KG1 (cell line): ENCODE results near the gene GSC2.
"Not testable (repeated sequence)": the region's sequence is repeated elsewhere in the genome, so short reads cannot be mapped to it uniquely, and the experiment has no call there.

Experiments
- DNase-seq: peaks from one replicate; lab custom pipeline; 2025; lab: John Stamatoyannopoulos, UW

Gene GSC2

GRCh38 chr22:19178065-19178656 is 28.1 kb upstream of the GSC2 start:
- DNase-seq, result no peak

GRCh38 chr22:19177164-19178064 is 27.3 kb upstream of the GSC2 start:
- DNase-seq, result no peak

- no peak for DNase-seq
These were observed 26.6 kb upstream of the GSC2 start for GRCh38 chr22:19176732-19177131.

GRCh38 chr22:19176175-19176643 is 26.1 kb upstream of the GSC2 start:
- DNase-seq, result no peak

- DNase-seq, result no peak
These were observed 25.6 kb upstream of the GSC2 start for GRCh38 chr22:19175602-19176174.

GRCh38 chr22:19175026-19175601 is 25.0 kb upstream of the GSC2 start:
- DNase-seq, result no peak

- DNase-seq, result no peak
These were observed 24.3 kb upstream of the GSC2 start for GRCh38 chr22:19174106-19175025.

- DNase-seq, result no peak
These were observed 23.2 kb upstream of the GSC2 start for GRCh38 chr22:19173047-19174035.

- no peak for DNase-seq
These were observed 22.3 kb upstream of the GSC2 start for GRCh38 chr22:19172213-19173046.

GRCh38 chr22:19169947-19170318 is 19.8 kb upstream of the GSC2 start:
- DNase-seq, result no peak

GRCh38 chr22:19169002-19169946 is 19.2 kb upstream of the GSC2 start:
- DNase-seq, result no peak

GRCh38 chr22:19168088-19168890 is 18.2 kb upstream of the GSC2 start:
- no peak for DNase-seq

GRCh38 chr22:19167106-19167869 is 17.2 kb upstream of the GSC2 start:
- DNase-seq, result no peak

- DNase-seq, result no peak
These were observed 16.3 kb upstream of the GSC2 start for GRCh38 chr22:19166421-19166820.

GRCh38 chr22:19164425-19164824 is 14.3 kb upstream of the GSC2 start:
- no peak for DNase-seq

- DNase-seq, result not testable (repeated sequence)
These were observed 8.6 kb upstream of the GSC2 start for GRCh38 chr22:19158649-19159048.

- not testable (repeated sequence) for DNase-seq
These were observed 6.0 kb upstream of the GSC2 start for GRCh38 chr22:19156109-19156508.
